Measurements from ENCODE around the gene UFL1.
"Not testable (repeated sequence)": the region's sequence is repeated elsewhere in the genome, so short reads cannot be mapped to it uniquely, and the experiment has no call there.

The UFL1 gene

DNA sequence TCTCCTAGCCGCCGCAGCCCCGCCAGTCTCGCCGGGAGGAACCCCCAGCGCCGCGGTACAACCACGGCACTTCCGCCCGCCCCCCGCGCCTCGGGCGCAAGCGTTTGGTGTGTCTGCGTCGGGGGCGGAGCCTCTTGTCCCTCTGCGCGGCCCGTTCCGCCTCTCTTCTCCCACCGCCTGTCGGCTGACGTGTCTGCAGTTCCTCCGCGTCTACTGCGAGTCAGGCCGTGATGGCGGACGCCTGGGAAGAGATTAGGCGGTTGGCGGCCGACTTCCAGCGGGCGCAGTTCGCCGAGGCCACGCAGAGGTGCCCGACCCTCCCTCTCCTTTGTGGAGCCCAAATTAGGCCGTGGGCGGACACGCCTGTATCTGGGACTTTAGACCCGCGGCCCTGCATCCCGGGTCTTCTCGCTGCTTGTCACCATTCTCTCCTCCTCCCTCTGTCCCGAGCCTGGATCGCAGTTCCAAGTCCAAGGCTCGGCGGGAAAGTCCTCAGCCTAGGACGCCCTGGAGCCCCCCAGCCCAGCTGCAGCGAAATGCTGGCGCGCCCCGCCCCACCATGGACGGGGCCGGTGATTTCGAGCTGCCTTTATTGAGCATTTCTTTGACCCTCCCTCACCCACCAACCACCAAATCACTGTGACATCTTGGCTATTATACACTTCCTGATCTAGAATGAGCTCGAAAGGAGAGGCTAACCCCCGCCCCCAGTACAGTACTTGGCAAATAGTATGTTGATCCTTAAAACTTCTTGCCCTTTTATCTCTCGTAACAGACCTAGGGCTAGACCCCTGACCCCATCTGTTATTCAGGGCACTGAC lies at the start of gene UFL1:
Gene UFL1 (plus strand): TSS at position 163 of the 821 bp plus-strand sequence. CDS start 68 bp downstream, at position 231.
- Histone ChIP-seq H2AFZ (ENCODE audit: low read length) (peak within 1 kb of the TSS; percentile 78), H3K4me1 (ENCODE audit: low read length) (peaks cover 14% of the 10 kb centered on the region; the same call in 1 of the 2 replicates), H4K20me1 (ENCODE audit: insufficient read depth, low read length) (no peaks in the 10 kb centered on the region), H3K4me2 (ENCODE audit: low read depth, low read length) (peak within 1 kb of the TSS; percentile 90), H3K36me3 (replicated peaks; ENCODE audit: insufficient read depth, low read length) (no peaks in the 10 kb centered on the region), H3K9ac (ENCODE audit: low read length) (peak within 1 kb of the TSS; percentile 97), H3K9me3 (replicated peaks; ENCODE audit: insufficient read depth, low read length) (no peaks in the 10 kb centered on the region), H3K79me2 (ENCODE audit: low read length) (peaks cover 24% of the 10 kb centered on the region), H3K27me3 (replicated peaks; ENCODE audit: insufficient read depth, low read length) (no peaks in the 10 kb centered on the region), H3F3A (ENCODE audit: insufficient read depth, low read length) (peaks cover 5% of the 10 kb centered on the region; the same call in 1 of the 2 replicates), H3K27ac (ENCODE audit: low read length) (peak within 1 kb of the TSS; percentile 90), H3K4me3 (ENCODE audit: low read length) (peak within 1 kb of the TSS; percentile 96), H3K9me2 (replicated peaks; ENCODE audit: insufficient read depth, low read length) (no peaks in the 10 kb centered on the region)
- TF ChIP-seq, protein P1, sequence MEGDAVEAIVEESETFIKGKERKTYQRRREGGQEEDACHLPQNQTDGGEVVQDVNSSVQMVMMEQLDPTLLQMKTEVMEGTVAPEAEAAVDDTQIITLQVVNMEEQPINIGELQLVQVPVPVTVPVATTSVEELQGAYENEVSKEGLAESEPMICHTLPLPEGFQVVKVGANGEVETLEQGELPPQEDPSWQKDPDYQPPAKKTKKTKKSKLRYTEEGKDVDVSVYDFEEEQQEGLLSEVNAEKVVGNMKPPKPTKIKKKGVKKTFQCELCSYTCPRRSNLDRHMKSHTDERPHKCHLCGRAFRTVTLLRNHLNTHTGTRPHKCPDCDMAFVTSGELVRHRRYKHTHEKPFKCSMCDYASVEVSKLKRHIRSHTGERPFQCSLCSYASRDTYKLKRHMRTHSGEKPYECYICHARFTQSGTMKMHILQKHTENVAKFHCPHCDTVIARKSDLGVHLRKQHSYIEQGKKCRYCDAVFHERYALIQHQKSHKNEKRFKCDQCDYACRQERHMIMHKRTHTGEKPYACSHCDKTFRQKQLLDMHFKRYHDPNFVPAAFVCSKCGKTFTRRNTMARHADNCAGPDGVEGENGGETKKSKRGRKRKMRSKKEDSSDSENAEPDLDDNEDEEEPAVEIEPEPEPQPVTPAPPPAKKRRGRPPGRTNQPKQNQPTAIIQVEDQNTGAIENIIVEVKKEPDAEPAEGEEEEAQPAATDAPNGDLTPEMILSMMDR (IDR thresholded peaks at IDR 0.05; ENCODE audit: low read length): no peak
- TF ChIP-seq EZH2phosphoT487 (IDR thresholded peaks at IDR 0.05; ENCODE audit: low read length) (no peak), EZH2 (optimal IDR thresholded peaks at IDR 0.05; ENCODE audit: low read depth, low read length) (no peak)
- peak; percentile 93 for DNase-seq

DNA sequence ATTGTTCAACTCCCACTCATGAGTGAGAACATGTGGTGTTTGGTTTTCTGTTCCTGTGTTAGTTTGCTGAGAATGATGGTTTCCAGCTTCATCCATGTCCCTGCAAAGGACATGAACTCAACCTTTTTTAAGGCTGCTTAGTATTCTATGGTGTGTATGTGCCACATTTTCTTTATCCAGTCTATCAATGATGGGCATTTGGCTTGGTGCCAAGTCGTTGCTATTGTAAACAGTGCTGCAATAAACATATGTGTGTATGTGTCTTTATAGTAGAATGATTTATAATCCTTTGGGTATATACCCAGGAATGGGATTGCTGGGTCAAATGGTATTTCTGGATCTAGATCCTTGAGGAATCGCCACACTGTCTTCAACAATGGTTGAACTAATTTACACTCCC lies 49.3 kb upstream of the UFL1 start:
- not testable (repeated sequence) for DNase-seq; H3K27ac ChIP-seq (ENCODE audit: low read length); H3K9me2 ChIP-seq (replicated peaks; ENCODE audit: insufficient read depth, low read length); H3K27me3 ChIP-seq (replicated peaks; ENCODE audit: insufficient read depth, low read length); H3K9ac ChIP-seq (ENCODE audit: low read length); H3K79me2 ChIP-seq (ENCODE audit: low read length); H3K4me3 ChIP-seq (ENCODE audit: low read length); H3K4me2 ChIP-seq (ENCODE audit: low read depth, low read length); H3F3A ChIP-seq (ENCODE audit: insufficient read depth, low read length); H3K9me3 ChIP-seq (replicated peaks; ENCODE audit: insufficient read depth, low read length); H3K36me3 ChIP-seq (replicated peaks; ENCODE audit: insufficient read depth, low read length); H2AFZ ChIP-seq (ENCODE audit: low read length); H3K4me1 ChIP-seq (ENCODE audit: low read length); H4K20me1 ChIP-seq (ENCODE audit: insufficient read depth, low read length)

DNA sequence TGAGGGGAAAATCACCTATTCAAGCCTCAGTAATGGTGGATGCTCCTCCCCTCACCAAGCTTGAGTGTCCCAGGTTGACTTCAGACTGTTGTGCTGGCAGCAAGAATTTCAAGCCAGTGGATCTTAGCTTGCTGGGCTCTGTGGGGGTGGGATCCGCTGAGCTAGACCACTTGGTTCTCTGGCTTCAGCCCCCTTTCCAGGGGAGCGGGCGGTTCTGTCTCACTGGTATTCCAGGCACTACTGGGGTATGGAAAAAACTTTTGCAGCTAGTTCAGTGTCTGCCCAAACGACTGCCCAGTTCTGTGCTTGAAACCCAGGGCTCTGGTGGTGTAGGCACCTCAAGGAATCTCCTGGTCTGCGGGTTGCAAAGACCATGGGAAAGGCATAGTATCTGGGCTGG lies 42.9 kb upstream of the UFL1 start:
- DNase-seq: no peak
- Histone ChIP-seq H3K36me3 (replicated peaks; ENCODE audit: insufficient read depth, low read length) (no peaks in the 10 kb centered on the region), H3K4me3 (ENCODE audit: low read length) (no peak overlapping the region), H3K27ac (ENCODE audit: low read length) (no peak overlapping the region), H3F3A (ENCODE audit: insufficient read depth, low read length) (no peaks in the 10 kb centered on the region), H3K9me3 (replicated peaks; ENCODE audit: insufficient read depth, low read length) (no peaks in the 10 kb centered on the region), H3K27me3 (replicated peaks; ENCODE audit: insufficient read depth, low read length) (no peaks in the 10 kb centered on the region), H3K9ac (ENCODE audit: low read length) (no peak overlapping the region), H2AFZ (ENCODE audit: low read length) (no peak overlapping the region), H4K20me1 (ENCODE audit: insufficient read depth, low read length) (no peaks in the 10 kb centered on the region), H3K4me2 (ENCODE audit: low read depth, low read length) (no peak overlapping the region), H3K79me2 (ENCODE audit: low read length) (no peaks in the 10 kb centered on the region), H3K4me1 (ENCODE audit: low read length) (no peaks in the 10 kb centered on the region), H3K9me2 (replicated peaks; ENCODE audit: insufficient read depth, low read length) (no peaks in the 10 kb centered on the region)
- TF ChIP-seq, protein P1 (IDR thresholded peaks at IDR 0.05; ENCODE audit: low read length): no peak
- TF ChIP-seq EZH2 (optimal IDR thresholded peaks at IDR 0.05; ENCODE audit: low read depth, low read length): no peak
- no peak for TF ChIP-seq EZH2phosphoT487 (IDR thresholded peaks at IDR 0.05; ENCODE audit: low read length)

DNA sequence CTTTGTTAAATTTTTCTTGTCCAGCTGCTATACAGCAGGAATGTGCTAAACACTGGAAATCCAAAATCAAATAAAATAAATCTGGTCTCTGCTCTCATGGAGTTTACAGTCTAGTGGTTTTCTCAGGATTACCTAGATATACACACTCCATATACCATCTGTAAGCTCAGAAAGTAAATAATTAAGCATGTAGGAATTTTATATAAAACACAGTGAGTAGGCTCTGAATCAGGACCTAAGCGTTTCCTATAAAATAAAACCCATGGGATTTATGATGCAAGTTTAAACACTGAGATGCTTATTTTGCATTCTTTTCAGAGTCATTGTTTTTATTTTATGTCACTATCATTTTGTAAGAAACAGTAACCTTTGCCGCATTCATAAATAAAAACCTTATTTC lies 29.7 kb upstream of the UFL1 start:
- H2AFZ ChIP-seq (ENCODE audit: low read length): no peak overlapping the region
- H3K36me3 ChIP-seq (replicated peaks; ENCODE audit: insufficient read depth, low read length): no peaks in the 10 kb centered on the region
- no peaks in the 10 kb centered on the region for H4K20me1 ChIP-seq (ENCODE audit: insufficient read depth, low read length)
- H3K27ac ChIP-seq (ENCODE audit: low read length): no peak overlapping the region
- H3K4me2 ChIP-seq (ENCODE audit: low read depth, low read length): no peak overlapping the region
- H3K4me1 ChIP-seq (ENCODE audit: low read length): no peaks in the 10 kb centered on the region
- no peaks in the 10 kb centered on the region for H3K79me2 ChIP-seq (ENCODE audit: low read length)
- H3K27me3 ChIP-seq (replicated peaks; ENCODE audit: insufficient read depth, low read length): no peaks in the 10 kb centered on the region
- no peaks in the 10 kb centered on the region for H3K9me2 ChIP-seq (replicated peaks; ENCODE audit: insufficient read depth, low read length)
- no peaks in the 10 kb centered on the region for H3F3A ChIP-seq (ENCODE audit: insufficient read depth, low read length)
- H3K4me3 ChIP-seq (ENCODE audit: low read length): no peak overlapping the region
- no peak overlapping the region for H3K9ac ChIP-seq (ENCODE audit: low read length)
- TF ChIP-seq EZH2 (optimal IDR thresholded peaks at IDR 0.05; ENCODE audit: low read depth, low read length): no peak
- TF ChIP-seq, protein P1 (IDR thresholded peaks at IDR 0.05; ENCODE audit: low read length): no peak
- TF ChIP-seq EZH2phosphoT487 (IDR thresholded peaks at IDR 0.05; ENCODE audit: low read length): no peak
- DNase-seq: no peak
- H3K9me3 ChIP-seq (replicated peaks; ENCODE audit: insufficient read depth, low read length): no peaks in the 10 kb centered on the region
